Measurements from ENCODE around the gene VSIG10. TPM values are rescaled to one million over a fixed set of nuclear protein-coding genes. Genes with fewer than 3 reads are reported as not detected.
A peak's percentile ranks its signal among the peaks of the same experiment; 100 is the strongest.
"Not testable (repeated sequence)": the region's sequence is repeated elsewhere in the genome, so short reads cannot be mapped to it uniquely, and the experiment has no call there.

Gene VSIG10
- total RNA-seq, 2 experiments from 2014 or later, result 7.5 to 8.2 TPM

GRCh38 chr12:118102609-118103008, 1.2 kb downstream of the VSIG10 start:
- Mint-ChIP-seq H3K4me1 (ENCODE audit: low read depth) (peaks cover 8% of the 10 kb centered on the region), H3K9me3 (ENCODE audit: insufficient read depth) (no peaks in the 10 kb centered on the region), H3K27ac (no peak overlapping the region), H3K36me3 (ENCODE audit: low read depth) (no peaks in the 10 kb centered on the region), H3K4me3 (peak overlapping the region; percentile 80), H3K27me3 (ENCODE audit: low read depth) (peaks cover 21% of the 10 kb centered on the region)
- ATAC-seq (no peak), DNase-seq (no peak)
- POLR2A ChIA-PET, result no interaction called here
- CTCF ChIA-PET, result interaction anchor here (1.5 kb wide), 1 partner anchor 12 kb away, joined by 4 read pairs; no protein-coding TSS in a partner anchor

GRCh38 chr12:118102070-118102469, 1.7 kb downstream of the VSIG10 start:
- DNase-seq (no peak), ATAC-seq (no peak)
- CTCF ChIA-PET, result interaction anchor here (1.0 to 1.5 kb wide), 2 partner anchors 13 to 37 kb away, joined by 3 to 4 read pairs; no protein-coding TSS in a partner anchor
- no peaks in the 10 kb centered on the region for H3K9me3 Mint-ChIP-seq (ENCODE audit: insufficient read depth)
- POLR2A ChIA-PET, result no interaction called here
- no peak overlapping the region for H3K4me3 Mint-ChIP-seq
- no peaks in the 10 kb centered on the region for H3K36me3 Mint-ChIP-seq (ENCODE audit: low read depth)
- H3K4me1 Mint-ChIP-seq (ENCODE audit: low read depth), result peaks cover 8% of the 10 kb centered on the region
- peaks cover 21% of the 10 kb centered on the region for H3K27me3 Mint-ChIP-seq (ENCODE audit: low read depth)
- no peak overlapping the region for H3K27ac Mint-ChIP-seq

GRCh38 chr12:118101051-118101450, 2.8 kb downstream of the VSIG10 start:
- Mint-ChIP-seq H3K27me3 (ENCODE audit: low read depth) (peaks cover 21% of the 10 kb centered on the region), H3K27ac (no peak overlapping the region)
- POLR2A ChIA-PET, result no interaction called here

GRCh38 chr12:118098911-118099671, 4.7 kb downstream of the VSIG10 start:
- ChIA-PET CTCF (no interaction called here), POLR2A (no interaction called here)
- DNase-seq, result no peak
- Mint-ChIP-seq H3K4me3 (no peak overlapping the region), H3K27ac (no peak overlapping the region), H3K36me3 (ENCODE audit: low read depth) (no peaks in the 10 kb centered on the region), H3K9me3 (ENCODE audit: insufficient read depth) (no peaks in the 10 kb centered on the region), H3K4me1 (ENCODE audit: low read depth) (peaks cover 4% of the 10 kb centered on the region), H3K27me3 (ENCODE audit: low read depth) (peaks cover 17% of the 10 kb centered on the region)
- no peak for ATAC-seq

More at GRCh38 chr12:118101051-118101450, 2.8 kb downstream of the VSIG10 start:
- CTCF ChIA-PET, result interaction anchor here (1.0 kb wide), 1 partner anchor 36 kb away, joined by 3 read pairs; no protein-coding TSS in a partner anchor
- DNase-seq (no peak), ATAC-seq (no peak)
- H3K4me3 Mint-ChIP-seq, result no peak overlapping the region
- H3K36me3 Mint-ChIP-seq (ENCODE audit: low read depth), result no peaks in the 10 kb centered on the region
- H3K4me1 Mint-ChIP-seq (ENCODE audit: low read depth), result peaks cover 8% of the 10 kb centered on the region
- no peaks in the 10 kb centered on the region for H3K9me3 Mint-ChIP-seq (ENCODE audit: insufficient read depth)

GRCh38 chr12:118098401-118098800, 5.4 kb downstream of the VSIG10 start:
- Mint-ChIP-seq H3K27me3 (ENCODE audit: low read depth) (peaks cover 17% of the 10 kb centered on the region), H3K36me3 (ENCODE audit: low read depth) (no peaks in the 10 kb centered on the region), H3K4me3 (no peak overlapping the region), H3K4me1 (ENCODE audit: low read depth) (peaks cover 4% of the 10 kb centered on the region), H3K27ac (no peak overlapping the region), H3K9me3 (ENCODE audit: insufficient read depth) (no peaks in the 10 kb centered on the region)
- ChIA-PET CTCF (no interaction called here), POLR2A (no interaction called here)
- DNase-seq, result no peak
- no peak for ATAC-seq

- ChIA-PET POLR2A (interaction anchor here (0.6 kb wide), 1 partner anchor 282 kb away, joined by 4 read pairs; no protein-coding TSS in a partner anchor), CTCF (no interaction called here)
- Mint-ChIP-seq H3K9me3 (ENCODE audit: insufficient read depth) (no peaks in the 10 kb centered on the region), H3K4me1 (ENCODE audit: low read depth) (no peaks in the 10 kb centered on the region), H3K27ac (no peak overlapping the region), H3K4me3 (no peak overlapping the region), H3K27me3 (ENCODE audit: low read depth) (no peaks in the 10 kb centered on the region), H3K36me3 (ENCODE audit: low read depth) (no peaks in the 10 kb centered on the region)
- DNase-seq (no peak), ATAC-seq (no peak)
Observed at GRCh38 chr12:118094039-118094438, 9.8 kb downstream of the VSIG10 start.

GRCh38 chr12:118089782-118090181, 14.0 kb downstream of the VSIG10 start:
- CTCF ChIA-PET, result interaction anchor here (1.3 kb wide), 1 partner anchor 25 kb away, joined by 4 read pairs; no protein-coding TSS in a partner anchor
- Mint-ChIP-seq H3K27ac (no peak overlapping the region), H3K9me3 (ENCODE audit: insufficient read depth) (no peaks in the 10 kb centered on the region), H3K36me3 (ENCODE audit: low read depth) (no peaks in the 10 kb centered on the region), H3K27me3 (ENCODE audit: low read depth) (no peaks in the 10 kb centered on the region), H3K4me1 (ENCODE audit: low read depth) (no peaks in the 10 kb centered on the region), H3K4me3 (no peak overlapping the region)
- DNase-seq, result no peak
- POLR2A ChIA-PET, result no interaction called here
- ATAC-seq, result no peak

- ChIA-PET POLR2A (no interaction called here), CTCF (no interaction called here)
- no peaks in the 10 kb centered on the region for H3K36me3 Mint-ChIP-seq (ENCODE audit: low read depth)
- no peaks in the 10 kb centered on the region for H3K9me3 Mint-ChIP-seq (ENCODE audit: insufficient read depth)
- no peaks in the 10 kb centered on the region for H3K27me3 Mint-ChIP-seq (ENCODE audit: low read depth)
- H3K4me3 Mint-ChIP-seq, result no peak overlapping the region
- DNase-seq (no peak), ATAC-seq (no peak)
- H3K4me1 Mint-ChIP-seq (ENCODE audit: low read depth), result no peaks in the 10 kb centered on the region
- H3K27ac Mint-ChIP-seq, result no peak overlapping the region
Observed at GRCh38 chr12:118082161-118082560, 21.6 kb downstream of the VSIG10 start.

- ATAC-seq; H3K36me3 Mint-ChIP-seq (ENCODE audit: low read depth); H3K9me3 Mint-ChIP-seq (ENCODE audit: insufficient read depth); H3K27ac Mint-ChIP-seq; H3K4me1 Mint-ChIP-seq (ENCODE audit: low read depth); H3K4me3 Mint-ChIP-seq; CTCF ChIA-PET; H3K27me3 Mint-ChIP-seq (ENCODE audit: low read depth); DNase-seq; POLR2A ChIA-PET: not testable (repeated sequence)
Observed at GRCh38 chr12:118081521-118081920, 22.3 kb downstream of the VSIG10 start.

- DNase-seq (no peak), ATAC-seq (no peak)
- CTCF ChIA-PET, result no interaction called here
- Mint-ChIP-seq H3K9me3 (ENCODE audit: insufficient read depth) (no peaks in the 10 kb centered on the region), H3K27me3 (ENCODE audit: low read depth) (no peaks in the 10 kb centered on the region), H3K36me3 (ENCODE audit: low read depth) (no peaks in the 10 kb centered on the region), H3K4me3 (no peak overlapping the region), H3K4me1 (ENCODE audit: low read depth) (peaks cover 2% of the 10 kb centered on the region), H3K27ac (no peak overlapping the region)
- POLR2A ChIA-PET, result no interaction called here
Observed at GRCh38 chr12:118073768-118074167, 30.0 kb downstream of the VSIG10 start.

GRCh38 chr12:118070650-118071049, 33.2 kb downstream of the VSIG10 start:
- peaks cover 3% of the 10 kb centered on the region for H3K27me3 Mint-ChIP-seq (ENCODE audit: low read depth)
- H3K4me1 Mint-ChIP-seq (ENCODE audit: low read depth), result peaks cover 30% of the 10 kb centered on the region
- no peaks in the 10 kb centered on the region for H3K9me3 Mint-ChIP-seq (ENCODE audit: insufficient read depth)
- H3K36me3 Mint-ChIP-seq (ENCODE audit: low read depth), result peaks cover 4% of the 10 kb centered on the region
- ChIA-PET POLR2A (no interaction called here), CTCF (no interaction called here)
- H3K27ac Mint-ChIP-seq, result no peak overlapping the region
- no peak for DNase-seq
- no peak overlapping the region for H3K4me3 Mint-ChIP-seq
- no peak for ATAC-seq

GRCh38 chr12:118068445-118068844, 35.4 kb downstream of the VSIG10 start:
- Mint-ChIP-seq H3K4me1 (ENCODE audit: low read depth) (peaks cover 52% of the 10 kb centered on the region), H3K27me3 (ENCODE audit: low read depth) (peaks cover 3% of the 10 kb centered on the region), H3K36me3 (ENCODE audit: low read depth) (peaks cover 12% of the 10 kb centered on the region), H3K27ac (no peak overlapping the region), H3K4me3 (no peak overlapping the region), H3K9me3 (ENCODE audit: insufficient read depth) (no peaks in the 10 kb centered on the region)
- ChIA-PET CTCF (interaction anchor here (1.2 to 1.3 kb wide), 2 partner anchors 14 to 307 kb away, joined by 3 to 5 read pairs; no protein-coding TSS in a partner anchor), POLR2A (no interaction called here)
- ATAC-seq (no peak), DNase-seq (no peak)
